ENCODE data around the gene TMEM212. TPM values are rescaled to one million over a fixed set of nuclear protein-coding genes. Genes with fewer than 3 reads are reported as not detected.

The TMEM212 gene
- total RNA-seq, 1 experiment from 2014 or later = not detected

- no TSS peak for BruUV-seq (replicated peaks)
- Mint-ChIP-seq H3K36me3 (ENCODE audit: insufficient read depth, unreplicated experiment) (no peaks in the 10 kb centered on the region), H3K27me3 (ENCODE audit: insufficient read depth, unreplicated experiment) (no peaks in the 10 kb centered on the region), H3K27ac (ENCODE audit: unreplicated experiment) (no peak overlapping the region), H3K4me1 (ENCODE audit: low read depth, unreplicated experiment) (no peaks in the 10 kb centered on the region), H3K9me3 (ENCODE audit: unreplicated experiment) (peaks cover 11% of the 10 kb centered on the region), H3K4me3 (ENCODE audit: unreplicated experiment) (no peak overlapping the region)
- TF ChIP-seq CTCF (IDR thresholded peaks at IDR 0.05; ENCODE audit: insufficient read depth in 1 of 2, low read depth in 1 of 2, low read length in 1 of 2, severe bottlenecking in 1 of 2, unreplicated experiment in 1 of 2) = no peak
- Histone ChIP-seq H3K36me3 (ENCODE audit: control insufficient read depth, insufficient read depth, low read length) (no peaks in the 10 kb centered on the region), H3K4me1 (peaks cover 19% of the 10 kb centered on the region), H3K27me3 (replicated peaks; ENCODE audit: control insufficient read depth, insufficient read depth, low read length) (no peaks in the 10 kb centered on the region), H3K9me3 (no peaks in the 10 kb centered on the region), H3K4me3 (ENCODE audit: low read depth, low read length) (no peak overlapping the region)
- ChIA-PET CTCF (no interaction called here), POLR2A (interaction anchor here (0.6 kb wide), 1 partner anchor 159 kb away, joined by 7 read pairs; no protein-coding TSS in a partner anchor)
- intact Hi-C loops (cut with micrococcal nuclease; ENCODE audit: unreplicated experiment) = no loop called here
- DNase-seq = no peak
Observed at GRCh38 chr3:171881251-171881650, 38.1 kb downstream of the TMEM212 start.

GRCh38 chr3:171883257-171883892, 40.2 kb downstream of the TMEM212 start:
- intact Hi-C loops (cut with micrococcal nuclease; ENCODE audit: unreplicated experiment) = no loop called here
- no peaks in the 10 kb centered on the region for H3K36me3 ChIP-seq (ENCODE audit: control insufficient read depth, insufficient read depth, low read length)
- peaks cover 19% of the 10 kb centered on the region for H3K4me1 ChIP-seq
- no peak for TF ChIP-seq CTCF (IDR thresholded peaks at IDR 0.05; ENCODE audit: insufficient read depth in 1 of 2, low read depth in 1 of 2, low read length in 1 of 2, severe bottlenecking in 1 of 2, unreplicated experiment in 1 of 2)
- Mint-ChIP-seq H3K27me3 (ENCODE audit: insufficient read depth, unreplicated experiment) (no peaks in the 10 kb centered on the region), H3K9me3 (ENCODE audit: unreplicated experiment) (peaks cover 11% of the 10 kb centered on the region), H3K27ac (ENCODE audit: unreplicated experiment) (no peak overlapping the region), H3K36me3 (ENCODE audit: insufficient read depth, unreplicated experiment) (no peaks in the 10 kb centered on the region), H3K4me1 (ENCODE audit: low read depth, unreplicated experiment) (no peaks in the 10 kb centered on the region), H3K4me3 (ENCODE audit: unreplicated experiment) (no peak overlapping the region)
- no peak overlapping the region for H3K4me3 ChIP-seq (ENCODE audit: low read depth, low read length)
- POLR2A ChIA-PET = no interaction called here
- CTCF ChIA-PET = no interaction called here
- no peaks in the 10 kb centered on the region for H3K9me3 ChIP-seq
- no peaks in the 10 kb centered on the region for H3K27me3 ChIP-seq (replicated peaks; ENCODE audit: control insufficient read depth, insufficient read depth, low read length)
- DNase-seq = peak in 1 of 2 experiments; percentile 22
- BruUV-seq (replicated peaks) = no TSS peak

GRCh38 chr3:171883893-171884279, 40.7 kb downstream of the TMEM212 start:
- TF ChIP-seq CTCF (IDR thresholded peaks at IDR 0.05; ENCODE audit: insufficient read depth in 1 of 2, low read depth in 1 of 2, low read length in 1 of 2, severe bottlenecking in 1 of 2, unreplicated experiment in 1 of 2) = no peak
- H3K27ac Mint-ChIP-seq (ENCODE audit: unreplicated experiment) = no peak overlapping the region
- BruUV-seq (replicated peaks) = no TSS peak
- Histone ChIP-seq H3K36me3 (ENCODE audit: control insufficient read depth, insufficient read depth, low read length) (no peaks in the 10 kb centered on the region), H3K27me3 (replicated peaks; ENCODE audit: control insufficient read depth, insufficient read depth, low read length) (no peaks in the 10 kb centered on the region), H3K9me3 (peaks cover 2% of the 10 kb centered on the region; the same call in 1 of the 2 replicates), H3K4me1 (peaks cover 19% of the 10 kb centered on the region), H3K4me3 (ENCODE audit: low read depth, low read length) (no peak overlapping the region)
- ChIA-PET CTCF (no interaction called here), POLR2A (no interaction called here)
- H3K36me3 Mint-ChIP-seq (ENCODE audit: insufficient read depth, unreplicated experiment) = no peaks in the 10 kb centered on the region
- DNase-seq = no peak
- no peaks in the 10 kb centered on the region for H3K27me3 Mint-ChIP-seq (ENCODE audit: insufficient read depth, unreplicated experiment)
- intact Hi-C loops (cut with micrococcal nuclease; ENCODE audit: unreplicated experiment) = no loop called here
- no peaks in the 10 kb centered on the region for H3K4me1 Mint-ChIP-seq (ENCODE audit: low read depth, unreplicated experiment)
- H3K9me3 Mint-ChIP-seq (ENCODE audit: unreplicated experiment) = peaks cover 11% of the 10 kb centered on the region
- no peak overlapping the region for H3K4me3 Mint-ChIP-seq (ENCODE audit: unreplicated experiment)
